Heart right ventricle (tissue), 16 donors: ENCODE results near the gene PLD4. TPM values are rescaled to one million over a fixed set of nuclear protein-coding genes. Genes with fewer than 3 reads are reported as not detected.

Source experiments
- ATAC-seq, 8 donors: fragments of 200-7000 bp; cut with Tn5 transposase; one replicate each; pipeline ENCODE4 v1.9.1; 2020; ENCODE audit warnings: mild to moderate bottlenecking in 8 of 8, moderate library complexity in 8 of 8, moderate number of reproducible peaks in 1 of 8
- DNase-seq, 2 donors: peaks; one replicate each; pipeline ENCODE4 v3.0.0-alpha.2; 2020
- H3K27ac ChIP-seq, 10 donors: fragments of 200-600 bp; sonication (generic) in 2 of 10; one replicate each; pipeline versions ENCODE4 v1.5.0 to v1.8.0; 2020 to 2022; ENCODE audit warnings: mild to moderate bottlenecking in 3 of 10
- H3K27me3 ChIP-seq, 7 donors: fragments of 200-600 bp; one replicate each; pipeline ENCODE4 v1.8.0; 2021 to 2022; ENCODE audit warnings: mild to moderate bottlenecking in 2 of 7
- H3K36me3 ChIP-seq, 9 donors: fragments of 200-600 bp; sonication (generic) in 1 of 9; one replicate each; pipeline versions ENCODE4 v1.5.0 to v1.8.0; 2020 to 2022; ENCODE audit warnings: mild to moderate bottlenecking in 2 of 9
- H3K4me1 ChIP-seq, 9 donors: fragments of 200-600 bp; sonication (generic) in 1 of 9; one replicate each; pipeline versions ENCODE4 v1.5.0 to v1.8.0; 2020 to 2022; ENCODE audit warnings: mild to moderate bottlenecking in 4 of 9
- H3K4me3 ChIP-seq, 10 donors: fragments of 200-600 bp; sonication (generic) in 2 of 10; one replicate each; pipeline versions ENCODE4 v1.5.0 to v1.8.0; 2020 to 2022; ENCODE audit warnings: mild to moderate bottlenecking in 7 of 10, moderate library complexity in 2 of 10
- H3K9me3 ChIP-seq, 11 donors: fragments of 200-600 bp in 10 of 11; sonication (generic) in 2 of 11; one replicate each; pipeline versions ENCODE4 v1.5.0 to v1.8.0; 2013 to 2022; ENCODE audit warnings: mild to moderate bottlenecking in 2 of 11, control low read depth in 1 of 11, moderate library complexity in 1 of 11
- WGBS, 2 donors: extraction: QIAGEN DNeasy Blood & Tissue Kit; methylation state at CpG; one replicate each; pipeline ENCODE4 v1.1.7; 2013; ENCODE audit warnings: inconsistent platforms in 1 of 2; 5-methylcytosine and 5-hydroxymethylcytosine counted together
- intact Hi-C, 10 donors: fragments of 100-400 bp; cut with DNase I; formaldehyde crosslinking; loops; one replicate each; pipeline versions ENCODE4 v1.11.1 to v1.14.2; 2022
- polyA plus RNA-seq, 2 donors: library from polyadenylated mRNA; stranded (reverse); fragments of 200-250 nt; gene quantifications; one replicate each; pipeline ENCODE4 v1.2.3, GENCODE V29; 2013
- total RNA-seq, 10 donors: library from RNA; stranded (reverse); fragmentation: NEBNext Ultra II Directional in 3 of 10; extraction: Animal tissue kit (Norgen Biotek cat#: 25700) in 3 of 10; gene quantifications; one replicate each; pipeline versions ENCODE4 v1.2.1 to v1.2.4, GENCODE V29; 2021 to 2023
- TF ChIP-seq, protein P1 (sequence below), 9 donors: fragments of 200-600 bp; sonication (generic) in 2 of 9; IDR thresholded peaks; one replicate each; pipeline versions ENCODE4 v1.5.0 to v1.8.0; 2021 to 2022; ENCODE audit warnings: antibody characterized with exemption in 9 of 9, mild to moderate bottlenecking in 5 of 9, moderate library complexity in 1 of 9
- donor health status: Arrhythmogenic right ventricular cardiomyopathy.
- donor health status: ischemic (EF 13 %, LVEDD 7.1; RV severe dilation, severe dysfunction).
- donor health status: healthy with polysubstance abuse.
- donor health status: DM: no; HTN: yes; CAD: no.
- donor health status: DM: no; HTN: no; CAD: no.
- donor health status: ischemic (EF 25% LVEDD 6.9; RV normal size, moderate dysfunction).
- donor health status: ischemic (EF 25% LVEDD 5.7; RV mildly dilated, moderate dysfunction).
- donor health status: healthy.
- donor health status: DM: yes; HTN: yes; CAD: no.
- donor health status: Ischemic cardiomyopathy.
- donor health status: ischemic (EF 35%, LVEDD 5.7; RV mildly dilated, moderate dysfunction).
- donor health status: nonischemic (EF 11% LVEDD 7.7; RV severe dilation, severe dysfunction).
- donor health status: DM: yes; HTN: yes; CAD: no.
- donor health status: PGD.
- donor health status: ischemic (EF 29% LVEDD 5.4; RV normal size, mild dysfunction).
- donor health status: nonischemic (EF 23%, LVEDD 6.1; RV moderate dilation, normal function).

PLD4 gene
- total and polyA plus RNA-seq, 12 donors, result 0.07 to 0.91 (median 0.47) TPM; not detected in 1

DNA sequence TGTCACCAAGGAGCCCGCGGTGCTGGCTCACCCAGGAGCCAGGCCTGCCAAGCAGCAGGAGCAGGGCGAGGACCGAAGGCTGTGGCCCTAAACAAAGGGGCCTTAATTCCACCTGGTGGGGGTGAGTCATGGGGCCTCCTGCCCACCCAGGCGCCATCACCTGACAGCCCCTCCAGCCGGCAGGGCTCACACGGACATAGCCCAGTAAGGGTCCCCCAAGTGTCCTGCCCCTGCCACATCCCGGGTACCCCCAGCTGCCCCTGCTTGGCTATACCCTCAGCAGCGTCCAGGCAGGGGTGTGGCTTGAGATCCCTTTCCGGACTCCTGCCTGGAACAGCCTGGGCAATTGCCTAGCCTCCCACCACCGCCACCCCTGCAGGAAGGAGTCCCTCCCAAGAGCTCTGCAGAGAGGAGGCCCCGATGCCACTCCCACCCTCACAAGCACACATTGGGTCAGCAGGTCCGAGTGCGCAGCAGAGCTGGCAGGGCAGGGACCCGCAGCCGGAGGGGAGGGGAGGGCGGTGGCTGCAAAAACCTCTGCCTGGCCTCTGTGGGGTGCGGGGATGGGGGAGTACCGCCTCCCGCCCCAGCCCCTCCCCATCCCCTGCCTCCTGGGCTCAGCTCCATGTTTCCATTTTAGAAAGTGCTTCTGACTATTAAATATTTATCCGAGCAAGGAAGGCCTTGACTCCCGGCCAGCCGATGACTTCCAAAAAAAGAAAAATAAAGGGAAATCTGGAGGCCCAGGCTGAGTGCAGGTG lies 48.9 kb downstream of the PLD4 start:
- intact Hi-C loops, result loop anchor here in 2 of 10 donors (10.0 kb wide), 3 partner anchors 79 to 381 kb away; no protein-coding TSS in a partner anchor
- peak overlapping the region in 2 of 10 donors; percentile 20 to 25 for H3K4me3 ChIP-seq
- ATAC-seq (peak; percentile 6 to 65 (median 52)), DNase-seq (peak; percentile 61 to 62)
- H3K27me3 ChIP-seq, result peaks cover 0 to 36% (median 13%) of the 10 kb centered on the region in 7 donors
- TF ChIP-seq, protein P1, sequence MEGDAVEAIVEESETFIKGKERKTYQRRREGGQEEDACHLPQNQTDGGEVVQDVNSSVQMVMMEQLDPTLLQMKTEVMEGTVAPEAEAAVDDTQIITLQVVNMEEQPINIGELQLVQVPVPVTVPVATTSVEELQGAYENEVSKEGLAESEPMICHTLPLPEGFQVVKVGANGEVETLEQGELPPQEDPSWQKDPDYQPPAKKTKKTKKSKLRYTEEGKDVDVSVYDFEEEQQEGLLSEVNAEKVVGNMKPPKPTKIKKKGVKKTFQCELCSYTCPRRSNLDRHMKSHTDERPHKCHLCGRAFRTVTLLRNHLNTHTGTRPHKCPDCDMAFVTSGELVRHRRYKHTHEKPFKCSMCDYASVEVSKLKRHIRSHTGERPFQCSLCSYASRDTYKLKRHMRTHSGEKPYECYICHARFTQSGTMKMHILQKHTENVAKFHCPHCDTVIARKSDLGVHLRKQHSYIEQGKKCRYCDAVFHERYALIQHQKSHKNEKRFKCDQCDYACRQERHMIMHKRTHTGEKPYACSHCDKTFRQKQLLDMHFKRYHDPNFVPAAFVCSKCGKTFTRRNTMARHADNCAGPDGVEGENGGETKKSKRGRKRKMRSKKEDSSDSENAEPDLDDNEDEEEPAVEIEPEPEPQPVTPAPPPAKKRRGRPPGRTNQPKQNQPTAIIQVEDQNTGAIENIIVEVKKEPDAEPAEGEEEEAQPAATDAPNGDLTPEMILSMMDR (IDR thresholded peaks at IDR 0.05), result no peak
- H3K4me1 ChIP-seq, result peaks cover 19 to 95% (median 63%) of the 10 kb centered on the region in 9 donors
- 39% methylated on average over 23 of the region's 23 CpGs for WGBS, 2 donors
- peak overlapping the region; percentile 29 to 79 (median 62) for H3K27ac ChIP-seq
- H3K9me3 ChIP-seq, result no peaks in the 10 kb centered on the region
- H3K36me3 ChIP-seq, result no peaks in the 10 kb centered on the region

DNA sequence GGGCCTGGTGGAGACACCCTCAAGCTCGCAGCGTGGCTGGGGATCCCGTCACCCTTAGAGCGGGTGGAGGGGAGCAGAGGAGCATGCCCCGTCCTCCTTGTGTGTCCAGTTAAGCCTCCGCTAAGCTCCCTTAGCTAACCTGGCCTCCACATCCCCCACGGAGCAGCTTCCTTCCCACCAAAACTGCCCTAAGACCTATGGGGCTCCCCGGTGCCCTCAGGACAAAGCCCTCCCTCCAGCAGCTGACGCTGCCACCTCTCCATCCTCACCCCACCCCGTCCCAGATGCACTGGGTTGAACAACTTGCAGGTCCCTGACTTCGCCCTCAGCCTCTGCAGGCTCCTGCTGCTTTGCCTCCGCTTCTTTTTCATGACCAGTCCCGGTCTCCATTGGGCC lies 49.5 kb downstream of the PLD4 start:
- H3K36me3 ChIP-seq, result no peaks in the 10 kb centered on the region
- H3K27ac ChIP-seq, result peak overlapping the region in 9 of 10 donors; percentile 26 to 79 (median 56)
- H3K9me3 ChIP-seq, result no peaks in the 10 kb centered on the region
- DNase-seq, result no peak
- intact Hi-C loops, result loop anchor here in 2 of 10 donors (10.0 kb wide), 3 partner anchors 79 to 381 kb away; no protein-coding TSS in a partner anchor
- 61 to 73% methylated on average over 13 of the region's 13 CpGs for WGBS, 2 donors
- ATAC-seq, result no peak
- H3K4me3 ChIP-seq, result peak overlapping the region in 1 of 10 donors; percentile 25
- H3K4me1 ChIP-seq, result peaks cover 16 to 93% (median 60%) of the 10 kb centered on the region in 9 donors
- TF ChIP-seq, protein P1 (IDR thresholded peaks at IDR 0.05), result no peak
- H3K27me3 ChIP-seq, result peaks cover 0 to 36% (median 13%) of the 10 kb centered on the region in 7 donors

DNA sequence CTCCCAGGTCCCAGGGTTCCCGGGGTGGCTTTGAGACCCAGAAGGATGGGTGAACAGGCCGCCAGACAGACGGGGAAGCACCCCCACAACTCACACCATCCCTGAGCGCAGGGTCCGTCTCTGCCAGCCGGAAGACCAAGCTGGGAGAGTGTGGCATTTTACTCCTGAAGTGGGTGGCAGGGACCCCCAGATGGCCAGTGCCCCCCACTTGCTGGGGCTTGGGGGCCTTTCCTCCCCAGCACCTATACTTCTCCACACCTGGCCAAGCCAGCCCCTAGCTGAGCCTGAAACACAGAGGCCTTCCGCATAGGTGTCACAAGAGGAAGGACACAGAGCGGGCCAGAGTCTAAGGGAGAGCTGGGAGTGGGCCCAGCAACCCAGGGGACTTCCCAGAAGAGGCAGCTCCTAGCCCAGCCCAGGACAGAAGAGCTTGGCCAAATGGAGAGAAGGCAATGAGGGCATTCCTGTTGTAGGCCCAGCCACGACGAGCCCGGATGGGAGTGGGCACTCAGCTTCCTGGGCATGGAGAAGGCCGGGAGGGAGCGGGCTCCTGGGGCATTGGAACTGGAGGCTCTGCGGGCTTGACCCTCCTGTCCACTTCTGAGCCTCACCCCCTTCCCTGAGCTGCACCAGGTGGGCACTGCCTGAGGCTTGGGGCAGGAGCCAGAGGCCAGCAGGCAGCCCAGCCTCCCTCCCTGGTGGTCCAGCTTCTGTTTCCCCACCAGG lies 50.1 kb downstream of the PLD4 start:
- intact Hi-C loops, result loop anchor here in 6 of 10 donors (5.0 to 10.0 kb wide), 6 partner anchors 47 to 380 kb away; partner anchors contain the start of gene CDCA4 (in 1 of the 6)
- Histone ChIP-seq H3K4me1 (peaks cover 16 to 88% (median 60%) of the 10 kb centered on the region in 9 donors), H3K27ac (peak overlapping the region in 4 of 10 donors; percentile 26 to 79 (median 55)), H3K27me3 (peaks cover 0 to 38% (median 13%) of the 10 kb centered on the region in 7 donors), H3K9me3 (no peaks in the 10 kb centered on the region), H3K36me3 (no peaks in the 10 kb centered on the region), H3K4me3 (no peak overlapping the region)
- 94% methylated on average over 14 of the region's 14 CpGs for WGBS, 2 donors
- no peak for ATAC-seq
- TF ChIP-seq, protein P1 (IDR thresholded peaks at IDR 0.05), result no peak
- DNase-seq, result peak in 1 of 2 donors; percentile 7
